Esophagus squamous epithelium (tissue), 4 donors: ENCODE measurements around the gene KIR2DL4.

ENCODE experiments used
- CTCF ChIP-seq, 6 experiments: fragments of 450-650 bp in 4 of 6; fragments of 200-600 bp in 2 of 6; sonication (generic) in 2 of 6; IDR thresholded peaks; one replicate each; pipeline ENCODE4 v1.5.1; 2016 to 2019; ENCODE audit warnings: antibody characterized with exemption in 6 of 6, mild to moderate bottlenecking in 4 of 6, moderate library complexity in 4 of 6
- POLR2A ChIP-seq, 4 donors: fragments of 450-650 bp; IDR thresholded peaks; one replicate each; pipeline ENCODE4 v1.6.1; 2017; ENCODE audit warnings: antibody characterized with exemption in 4 of 4, mild to moderate bottlenecking in 4 of 4, moderate library complexity in 3 of 4

- TF ChIP-seq CTCF (IDR thresholded peaks at IDR 0.05), result no peak
- TF ChIP-seq POLR2A (IDR thresholded peaks at IDR 0.05), result no peak
These were observed 7.7 kb upstream of the KIR2DL4 start for GRCh38 chr19:54795758-54796157.
